ENCODE measurements around the gene NUDT17.
"Not testable (repeated sequence)": the region's sequence is repeated elsewhere in the genome, so short reads cannot be mapped to it uniquely, and the experiment has no call there.

NUDT17 gene

GRCh38 chr1:145845514-145846161 is at the start of gene NUDT17:
NUDT17 (plus strand) TSS chr1:145845630; CDS start chr1:145845641, 11 bp downstream.
- DNase-seq (ENCODE audit: low spot score) = peak; percentile 78

GRCh38 chr1:145796753-145797152 is 48.7 kb upstream of the NUDT17 start:
- DNase-seq (ENCODE audit: low spot score) = no peak

- no peak for DNase-seq (ENCODE audit: low spot score)
Observed at GRCh38 chr1:145799806-145800205, 45.6 kb upstream of the NUDT17 start.

- no peak for DNase-seq (ENCODE audit: low spot score)
Observed at GRCh38 chr1:145804235-145805045, 41.0 kb upstream of the NUDT17 start.

- no peak for DNase-seq (ENCODE audit: low spot score)
Observed at GRCh38 chr1:145805057-145805456, 40.4 kb upstream of the NUDT17 start.

GRCh38 chr1:145806408-145806807 is 39.0 kb upstream of the NUDT17 start:
- no peak for DNase-seq (ENCODE audit: low spot score)

GRCh38 chr1:145806844-145807243 is 38.6 kb upstream of the NUDT17 start:
- no peak for DNase-seq (ENCODE audit: low spot score)

GRCh38 chr1:145812977-145813810 is 32.2 kb upstream of the NUDT17 start:
- DNase-seq (ENCODE audit: low spot score) = not testable (repeated sequence)

- DNase-seq (ENCODE audit: low spot score) = peak; percentile 79
Observed at GRCh38 chr1:145818095-145818494, 27.3 kb upstream of the NUDT17 start.

GRCh38 chr1:145822779-145823331 is 22.6 kb upstream of the NUDT17 start:
- DNase-seq (ENCODE audit: low spot score) = not testable (repeated sequence)

- peak; percentile 92 for DNase-seq (ENCODE audit: low spot score)
Observed at GRCh38 chr1:145823565-145824498, 21.6 kb upstream of the NUDT17 start, which contains the start of the genes POLR3C and RNF115. POLR3C (plus strand) TSS chr1:145824200; CDS start chr1:145825777, 1,577 bp downstream. RNF115 (minus strand) TSS chr1:145824095; CDS start chr1:145823873, 222 bp downstream.

- peak; percentile 25 for DNase-seq (ENCODE audit: low spot score)
Observed at GRCh38 chr1:145824499-145824842, 21.0 kb upstream of the NUDT17 start.

- DNase-seq (ENCODE audit: low spot score) = no peak
Observed at GRCh38 chr1:145826030-145826429, 19.4 kb upstream of the NUDT17 start.

GRCh38 chr1:145827966-145828365 is 17.5 kb upstream of the NUDT17 start:
- no peak for DNase-seq (ENCODE audit: low spot score)

- DNase-seq (ENCODE audit: low spot score) = no peak
Observed at GRCh38 chr1:145828367-145829026, 16.9 kb upstream of the NUDT17 start.

- not testable (repeated sequence) for DNase-seq (ENCODE audit: low spot score)
Observed at GRCh38 chr1:145830810-145831209, 14.6 kb upstream of the NUDT17 start.

GRCh38 chr1:145837656-145838055 is 7.8 kb upstream of the NUDT17 start:
- peak; percentile 18 for DNase-seq (ENCODE audit: low spot score)

GRCh38 chr1:145843031-145843430 is 2.4 kb upstream of the NUDT17 start:
- DNase-seq (ENCODE audit: low spot score) = no peak

- no peak for DNase-seq (ENCODE audit: low spot score)
Observed at GRCh38 chr1:145845144-145845513, 301 bp upstream of the NUDT17 start.

GRCh38 chr1:145846201-145846612 is 777 bp downstream of the NUDT17 start:
- DNase-seq (ENCODE audit: low spot score) = peak; percentile 20

All from kidney tubule cell (primary cell).